Mucosa of stomach (tissue), 1 donor: ENCODE data around the gene MYH7B.

Experiments
- H3K27me3 ChIP-seq: one replicate; pipeline ENCODE4 v1.7.0; 2013; ENCODE audit warnings: mild to moderate bottlenecking, low read length; ENCODE audit not compliant: control insufficient read depth, insufficient read depth
- H3K36me3 ChIP-seq: one replicate; pipeline ENCODE4 v1.7.0; 2013; ENCODE audit warnings: low read length; ENCODE audit not compliant: control insufficient read depth, insufficient read depth
- H3K4me1 ChIP-seq: one replicate; pipeline ENCODE4 v1.7.0; 2013; ENCODE audit warnings: mild to moderate bottlenecking, low read length; ENCODE audit not compliant: control insufficient read depth, insufficient read depth
- H3K4me3 ChIP-seq: one replicate; pipeline ENCODE4 v1.7.0; 2013; ENCODE audit warnings: low read length
- H3K9ac ChIP-seq: one replicate; pipeline ENCODE4 v1.7.0; 2013; ENCODE audit warnings: mild to moderate bottlenecking, low read length, moderate library complexity
- H3K9me3 ChIP-seq: one replicate; pipeline ENCODE4 v1.7.0; 2013; ENCODE audit warnings: mild to moderate bottlenecking, low read length, moderate library complexity; ENCODE audit not compliant: control insufficient read depth
- donor health status: Pancreatic carcinoma.

The MYH7B gene

GRCh38 chr20:34948030-34948429 is 7.6 kb upstream of the MYH7B start:
- no peaks in the 10 kb centered on the region for H3K27me3 ChIP-seq
- H3K4me1 ChIP-seq = peaks cover 28% of the 10 kb centered on the region
- H3K9ac ChIP-seq = no peak overlapping the region
- no peaks in the 10 kb centered on the region for H3K36me3 ChIP-seq
- H3K4me3 ChIP-seq = no peak overlapping the region
- H3K9me3 ChIP-seq = no peaks in the 10 kb centered on the region

- Histone ChIP-seq H3K9ac (no peak overlapping the region), H3K4me1 (peaks cover 34% of the 10 kb centered on the region), H3K27me3 (no peaks in the 10 kb centered on the region), H3K36me3 (no peaks in the 10 kb centered on the region), H3K9me3 (no peaks in the 10 kb centered on the region), H3K4me3 (no peak overlapping the region)
These were observed 6.5 kb upstream of the MYH7B start for GRCh38 chr20:34949120-34949519.

- no peak overlapping the region for H3K4me3 ChIP-seq
- no peak overlapping the region for H3K9ac ChIP-seq
- no peaks in the 10 kb centered on the region for H3K9me3 ChIP-seq
- no peaks in the 10 kb centered on the region for H3K27me3 ChIP-seq
- peaks cover 35% of the 10 kb centered on the region for H3K4me1 ChIP-seq
- H3K36me3 ChIP-seq = no peaks in the 10 kb centered on the region
These were observed 4.4 kb upstream of the MYH7B start for GRCh38 chr20:34951252-34951651.

GRCh38 chr20:34951652-34952051 is 4.0 kb upstream of the MYH7B start:
- Histone ChIP-seq H3K4me3 (no peak overlapping the region), H3K9ac (no peak overlapping the region), H3K27me3 (no peaks in the 10 kb centered on the region), H3K36me3 (no peaks in the 10 kb centered on the region), H3K9me3 (no peaks in the 10 kb centered on the region), H3K4me1 (peaks cover 31% of the 10 kb centered on the region)

- Histone ChIP-seq H3K9me3 (no peaks in the 10 kb centered on the region), H3K36me3 (no peaks in the 10 kb centered on the region), H3K4me3 (no peak overlapping the region), H3K9ac (no peak overlapping the region), H3K4me1 (peaks cover 29% of the 10 kb centered on the region), H3K27me3 (no peaks in the 10 kb centered on the region)
These were observed 3.0 kb upstream of the MYH7B start for GRCh38 chr20:34952671-34953070.

GRCh38 chr20:34953960-34954359 is 1.7 kb upstream of the MYH7B start:
- Histone ChIP-seq H3K36me3 (no peaks in the 10 kb centered on the region), H3K9ac (no peak overlapping the region), H3K27me3 (no peaks in the 10 kb centered on the region), H3K4me1 (peaks cover 26% of the 10 kb centered on the region), H3K9me3 (no peaks in the 10 kb centered on the region), H3K4me3 (no peak overlapping the region)

- H3K4me3 ChIP-seq = peak overlapping the region; percentile 92
- peaks cover 17% of the 10 kb centered on the region for H3K4me1 ChIP-seq
- no peaks in the 10 kb centered on the region for H3K36me3 ChIP-seq
- no peaks in the 10 kb centered on the region for H3K27me3 ChIP-seq
- no peaks in the 10 kb centered on the region for H3K9me3 ChIP-seq
- H3K9ac ChIP-seq = peak overlapping the region; percentile 91
These were observed 801 bp upstream of the MYH7B start for GRCh38 chr20:34954904-34955230.

- Histone ChIP-seq H3K36me3 (no peaks in the 10 kb centered on the region), H3K4me1 (peaks cover 17% of the 10 kb centered on the region), H3K9me3 (no peaks in the 10 kb centered on the region), H3K27me3 (no peaks in the 10 kb centered on the region), H3K4me3 (peak overlapping the region; percentile 92), H3K9ac (peak overlapping the region; percentile 91)
These were observed 382 bp downstream of the MYH7B start for GRCh38 chr20:34956041-34956458.

GRCh38 chr20:34956751-34957472 is 1.2 kb downstream of the MYH7B start:
- H3K9me3 ChIP-seq = no peaks in the 10 kb centered on the region
- H3K36me3 ChIP-seq = no peaks in the 10 kb centered on the region
- no peak overlapping the region for H3K4me3 ChIP-seq
- H3K27me3 ChIP-seq = no peaks in the 10 kb centered on the region
- peaks cover 17% of the 10 kb centered on the region for H3K4me1 ChIP-seq
- peak overlapping the region; percentile 91 for H3K9ac ChIP-seq

GRCh38 chr20:34964486-34964885 is 8.8 kb downstream of the MYH7B start:
- Histone ChIP-seq H3K9me3 (no peaks in the 10 kb centered on the region), H3K4me1 (no peaks in the 10 kb centered on the region), H3K36me3 (no peaks in the 10 kb centered on the region), H3K9ac (no peak overlapping the region), H3K27me3 (no peaks in the 10 kb centered on the region), H3K4me3 (no peak overlapping the region)

GRCh38 chr20:34965051-34965450 is 9.4 kb downstream of the MYH7B start:
- H3K9me3 ChIP-seq = no peaks in the 10 kb centered on the region
- no peaks in the 10 kb centered on the region for H3K36me3 ChIP-seq
- no peaks in the 10 kb centered on the region for H3K4me1 ChIP-seq
- H3K27me3 ChIP-seq = no peaks in the 10 kb centered on the region
- H3K4me3 ChIP-seq = no peak overlapping the region
- H3K9ac ChIP-seq = no peak overlapping the region

- Histone ChIP-seq H3K9ac (no peak overlapping the region), H3K27me3 (no peaks in the 10 kb centered on the region), H3K36me3 (no peaks in the 10 kb centered on the region), H3K4me3 (no peak overlapping the region), H3K4me1 (no peaks in the 10 kb centered on the region), H3K9me3 (no peaks in the 10 kb centered on the region)
These were observed 11.8 kb downstream of the MYH7B start for GRCh38 chr20:34967421-34967820.
